GM06990 (cell line): Measurements from ENCODE around the gene DUXA.
"Not testable (repeated sequence)": the region's sequence is repeated elsewhere in the genome, so short reads cannot be mapped to it uniquely, and the experiment has no call there.

Experiments
- DNase-seq: peaks from one replicate; pipeline ENCODE4 v3.0.0-alpha.2; 2011; ENCODE audit not compliant: insufficient read length; ENCODE audit errors: extremely low read depth
- H3K27me3 ChIP-seq: replicated peaks from 2 replicates; pipeline ENCODE4 v1.6.0; 2011; ENCODE audit warnings: low read length; ENCODE audit not compliant: control insufficient read depth, insufficient read depth
- H3K36me3 ChIP-seq: 2 replicates; pipeline ENCODE4 v1.5.1; 2011; ENCODE audit warnings: low read length; ENCODE audit not compliant: control insufficient read depth, insufficient read depth
- H3K4me3 ChIP-seq: replicated peaks from 2 replicates; pipeline ENCODE4 v1.5.1; 2011; ENCODE audit warnings: low read depth, mild to moderate bottlenecking, control low read depth, low read length
- CTCF ChIP-seq: IDR thresholded peaks from 2 replicates; pipeline ENCODE4 v1.5.1; 2011; ENCODE audit warnings: low read length, control low read depth, mild to moderate bottlenecking, inconsistent platforms; ENCODE audit not compliant: insufficient read depth, poor library complexity, severe bottlenecking

DUXA gene

GRCh38 chr19:57118848-57119247 lies 48.4 kb downstream of the DUXA start:
- Histone ChIP-seq H3K27me3 (no peaks in the 10 kb centered on the region), H3K36me3 (no peaks in the 10 kb centered on the region), H3K4me3 (no peak overlapping the region)
- DNase-seq = no peak
- no peak for TF ChIP-seq CTCF

GRCh38 chr19:57113501-57113900 lies 53.8 kb downstream of the DUXA start:
- H3K36me3 ChIP-seq, H3K4me3 ChIP-seq, H3K27me3 ChIP-seq, DNase-seq: not testable (repeated sequence)

- no peak for DNase-seq
- no peaks in the 10 kb centered on the region for H3K36me3 ChIP-seq
- no peak overlapping the region for H3K4me3 ChIP-seq
- no peaks in the 10 kb centered on the region for H3K27me3 ChIP-seq
- no peak for TF ChIP-seq CTCF
Observed at GRCh38 chr19:57111329-57111644, 56.0 kb downstream of the DUXA start.

GRCh38 chr19:57110592-57111328 lies 56.5 kb downstream of the DUXA start:
- no peaks in the 10 kb centered on the region for H3K27me3 ChIP-seq
- no peaks in the 10 kb centered on the region for H3K36me3 ChIP-seq
- TF ChIP-seq CTCF = no peak
- no peak for DNase-seq
- H3K4me3 ChIP-seq = no peak overlapping the region

- TF ChIP-seq CTCF = no peak
- Histone ChIP-seq H3K27me3 (no peaks in the 10 kb centered on the region), H3K36me3 (no peaks in the 10 kb centered on the region), H3K4me3 (no peak overlapping the region)
- no peak for DNase-seq
Observed at GRCh38 chr19:57106722-57107235, 60.5 kb downstream of the DUXA start.

GRCh38 chr19:57105976-57106721 lies 61.1 kb downstream of the DUXA start:
- H3K27me3 ChIP-seq = no peaks in the 10 kb centered on the region
- TF ChIP-seq CTCF = no peak

More at GRCh38 chr19:57105976-57106721, 61.1 kb downstream of the DUXA start:
- no peak for DNase-seq
- no peaks in the 10 kb centered on the region for H3K36me3 ChIP-seq
- no peak overlapping the region for H3K4me3 ChIP-seq
